ENCODE data around the gene NTN5.
"Not testable (repeated sequence)": the region's sequence is repeated elsewhere in the genome, so short reads cannot be mapped to it uniquely, and the experiment has no call there.

Gene NTN5

GRCh38 chr19:48664476-48664875, 8.3 kb downstream of the NTN5 start:
- H3K36me3 Mint-ChIP-seq: no peaks in the 10 kb centered on the region
- H3K4me3 Mint-ChIP-seq: no peak overlapping the region
- ATAC-seq: no peak
- peaks cover 6% of the 10 kb centered on the region for H3K9me3 Mint-ChIP-seq
- H3K27ac Mint-ChIP-seq: no peak overlapping the region
- peaks cover 10% of the 10 kb centered on the region for H3K4me1 Mint-ChIP-seq
- no peaks in the 10 kb centered on the region for H3K27me3 Mint-ChIP-seq

GRCh38 chr19:48663667-48664066, 9.2 kb downstream of the NTN5 start:
- no peak for ATAC-seq
- no peak overlapping the region for H3K4me3 Mint-ChIP-seq
- no peaks in the 10 kb centered on the region for H3K27me3 Mint-ChIP-seq
- H3K36me3 Mint-ChIP-seq: no peaks in the 10 kb centered on the region
- H3K9me3 Mint-ChIP-seq: peaks cover under 1% of the 10 kb centered on the region
- peaks cover 10% of the 10 kb centered on the region for H3K4me1 Mint-ChIP-seq
- H3K27ac Mint-ChIP-seq: no peak overlapping the region

- H3K4me1 Mint-ChIP-seq: peaks cover 10% of the 10 kb centered on the region
- H3K27me3 Mint-ChIP-seq: no peaks in the 10 kb centered on the region
- no peaks in the 10 kb centered on the region for H3K9me3 Mint-ChIP-seq
- H3K27ac Mint-ChIP-seq: no peak overlapping the region
- ATAC-seq: no peak
- no peaks in the 10 kb centered on the region for H3K36me3 Mint-ChIP-seq
- H3K4me3 Mint-ChIP-seq: no peak overlapping the region
These were observed 11.1 kb downstream of the NTN5 start for GRCh38 chr19:48661711-48662090.

- Mint-ChIP-seq H3K9me3 (no peaks in the 10 kb centered on the region), H3K4me1 (peaks cover 10% of the 10 kb centered on the region), H3K4me3 (peak overlapping the region; percentile 69), H3K36me3 (no peaks in the 10 kb centered on the region), H3K27me3 (no peaks in the 10 kb centered on the region), H3K27ac (peak overlapping the region; percentile 94)
- peak; percentile 97 for ATAC-seq
These were observed 11.7 kb downstream of the NTN5 start for GRCh38 chr19:48660852-48661710.

- H3K27me3 Mint-ChIP-seq: no peaks in the 10 kb centered on the region
- H3K9me3 Mint-ChIP-seq: no peaks in the 10 kb centered on the region
- H3K27ac Mint-ChIP-seq: no peak overlapping the region
- H3K36me3 Mint-ChIP-seq: no peaks in the 10 kb centered on the region
- H3K4me3 Mint-ChIP-seq: no peak overlapping the region
- H3K4me1 Mint-ChIP-seq: peaks cover 10% of the 10 kb centered on the region
- no peak for ATAC-seq
These were observed 13.0 kb downstream of the NTN5 start for GRCh38 chr19:48659768-48660167.

GRCh38 chr19:48658483-48658882, 14.3 kb downstream of the NTN5 start:
- Mint-ChIP-seq H3K27me3 (no peaks in the 10 kb centered on the region), H3K9me3 (no peaks in the 10 kb centered on the region), H3K4me3 (no peak overlapping the region), H3K36me3 (no peaks in the 10 kb centered on the region), H3K27ac (no peak overlapping the region), H3K4me1 (peaks cover 10% of the 10 kb centered on the region)
- no peak for ATAC-seq

- ATAC-seq, H3K4me1 Mint-ChIP-seq, H3K36me3 Mint-ChIP-seq, H3K27me3 Mint-ChIP-seq, H3K9me3 Mint-ChIP-seq, H3K27ac Mint-ChIP-seq, H3K4me3 Mint-ChIP-seq: not testable (repeated sequence)
These were observed 15.0 kb downstream of the NTN5 start for GRCh38 chr19:48657828-48658227.

GRCh38 chr19:48656840-48657474, 15.9 kb downstream of the NTN5 start:
- no peak for ATAC-seq
- Mint-ChIP-seq H3K27ac (peak overlapping the region; percentile 9), H3K4me3 (no peak overlapping the region), H3K9me3 (no peaks in the 10 kb centered on the region), H3K4me1 (peaks cover 10% of the 10 kb centered on the region), H3K27me3 (no peaks in the 10 kb centered on the region), H3K36me3 (no peaks in the 10 kb centered on the region)

GRCh38 chr19:48654299-48655059, 18.3 kb downstream of the NTN5 start:
- Mint-ChIP-seq H3K36me3 (no peaks in the 10 kb centered on the region), H3K27me3 (no peaks in the 10 kb centered on the region), H3K4me3 (no peak overlapping the region), H3K27ac (peak overlapping the region; percentile 38), H3K9me3 (no peaks in the 10 kb centered on the region), H3K4me1 (peaks cover 3% of the 10 kb centered on the region)
- no peak for ATAC-seq

GRCh38 chr19:48651683-48652048, 21.2 kb downstream of the NTN5 start:
- Mint-ChIP-seq H3K27me3 (no peaks in the 10 kb centered on the region), H3K9me3 (no peaks in the 10 kb centered on the region), H3K4me1 (peaks cover 18% of the 10 kb centered on the region), H3K36me3 (no peaks in the 10 kb centered on the region), H3K4me3 (no peak overlapping the region), H3K27ac (peak overlapping the region; percentile 4)
- ATAC-seq: no peak

- Mint-ChIP-seq H3K9me3 (no peaks in the 10 kb centered on the region), H3K27me3 (no peaks in the 10 kb centered on the region), H3K36me3 (no peaks in the 10 kb centered on the region), H3K4me3 (no peak overlapping the region), H3K27ac (no peak overlapping the region), H3K4me1 (peaks cover 24% of the 10 kb centered on the region)
- ATAC-seq: no peak
These were observed 21.7 kb downstream of the NTN5 start for GRCh38 chr19:48650974-48651682.

- Mint-ChIP-seq H3K36me3 (no peaks in the 10 kb centered on the region), H3K27ac (peak overlapping the region; percentile 11), H3K27me3 (no peaks in the 10 kb centered on the region), H3K4me3 (no peak overlapping the region), H3K9me3 (no peaks in the 10 kb centered on the region), H3K4me1 (peaks cover 45% of the 10 kb centered on the region)
- no peak for ATAC-seq
These were observed 24.7 kb downstream of the NTN5 start for GRCh38 chr19:48648134-48648533.

GRCh38 chr19:48646722-48647216, 26.0 kb downstream of the NTN5 start:
- ATAC-seq: no peak
- H3K4me3 Mint-ChIP-seq: peak overlapping the region; percentile 95
- no peaks in the 10 kb centered on the region for H3K27me3 Mint-ChIP-seq
- no peaks in the 10 kb centered on the region for H3K36me3 Mint-ChIP-seq
- peaks cover 45% of the 10 kb centered on the region for H3K4me1 Mint-ChIP-seq
- H3K9me3 Mint-ChIP-seq: no peaks in the 10 kb centered on the region
- H3K27ac Mint-ChIP-seq: peak overlapping the region; percentile 83

GRCh38 chr19:48646001-48646721, 26.7 kb downstream of the NTN5 start, which contains the start of gene CA11:
Gene CA11, minus strand, starts transcription at chr19:48646187. Its CDS starts 555 bp downstream, at chr19:48645632.
- peak within 1 kb of the TSS; percentile 95 for H3K4me3 Mint-ChIP-seq
- peaks cover 45% of the 10 kb centered on the region for H3K4me1 Mint-ChIP-seq
- no peaks in the 10 kb centered on the region for H3K9me3 Mint-ChIP-seq
- peak; percentile 92 for ATAC-seq
- H3K36me3 Mint-ChIP-seq: no peaks in the 10 kb centered on the region
- no peaks in the 10 kb centered on the region for H3K27me3 Mint-ChIP-seq
- peak within 1 kb of the TSS; percentile 83 for H3K27ac Mint-ChIP-seq

Measured in stimulated activated memory B cell treated with anti-CD40 and anti-IgM and Interleukin-4, amounts not matched to agents 10 μg/mL and 1 μg/mL and 100 μg/mL, for 72 hours (primary cell).